ENCODE results near the gene CALY.
"Not testable (repeated sequence)": the region's sequence is repeated elsewhere in the genome, so short reads cannot be mapped to it uniquely, and the experiment has no call there.

The CALY gene, protein sequence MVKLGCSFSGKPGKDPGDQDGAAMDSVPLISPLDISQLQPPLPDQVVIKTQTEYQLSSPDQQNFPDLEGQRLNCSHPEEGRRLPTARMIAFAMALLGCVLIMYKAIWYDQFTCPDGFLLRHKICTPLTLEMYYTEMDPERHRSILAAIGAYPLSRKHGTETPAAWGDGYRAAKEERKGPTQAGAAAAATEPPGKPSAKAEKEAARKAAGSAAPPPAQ

DNA sequence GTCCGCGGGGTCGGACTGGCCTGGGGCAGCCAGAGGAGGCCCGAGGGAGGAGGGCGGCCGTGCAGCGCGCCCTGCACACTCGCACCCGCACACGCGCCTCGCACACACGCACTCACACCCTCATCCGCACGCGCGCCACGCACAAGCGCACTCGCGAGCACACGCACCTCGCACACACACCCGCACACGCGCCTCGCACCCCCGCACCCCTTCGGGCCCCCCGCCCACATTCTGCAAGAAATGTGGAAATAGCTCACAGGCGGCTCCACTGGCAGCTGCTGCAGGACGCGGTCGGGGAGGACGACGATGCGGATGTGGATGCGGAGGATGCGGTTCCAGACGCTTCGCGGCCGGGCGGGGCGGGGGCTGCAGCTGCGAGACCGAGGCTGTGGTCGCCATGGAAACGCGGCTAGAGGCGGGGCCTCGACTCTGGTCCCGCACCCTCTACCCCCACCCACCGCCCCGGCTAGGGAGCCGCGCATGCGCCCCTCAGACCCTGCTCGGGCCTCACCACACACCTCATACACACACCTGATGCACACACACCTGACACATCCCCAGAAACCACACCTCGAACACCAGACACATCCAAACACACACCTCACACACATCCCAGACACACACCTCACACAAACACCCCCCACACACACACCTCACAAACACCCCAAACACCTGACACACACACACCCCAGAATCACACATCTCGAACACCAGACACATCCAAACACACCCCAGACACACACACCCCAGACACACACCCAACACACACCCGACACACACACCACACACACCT is at the start of gene CALY:
Gene CALY, minus strand, starts transcription at position 320 of the 793 bp plus-strand sequence. CDS start 7,907 bp downstream, outside the sequence.
- DNase-seq (ENCODE audit: low spot score), result peak; percentile 72

DNA sequence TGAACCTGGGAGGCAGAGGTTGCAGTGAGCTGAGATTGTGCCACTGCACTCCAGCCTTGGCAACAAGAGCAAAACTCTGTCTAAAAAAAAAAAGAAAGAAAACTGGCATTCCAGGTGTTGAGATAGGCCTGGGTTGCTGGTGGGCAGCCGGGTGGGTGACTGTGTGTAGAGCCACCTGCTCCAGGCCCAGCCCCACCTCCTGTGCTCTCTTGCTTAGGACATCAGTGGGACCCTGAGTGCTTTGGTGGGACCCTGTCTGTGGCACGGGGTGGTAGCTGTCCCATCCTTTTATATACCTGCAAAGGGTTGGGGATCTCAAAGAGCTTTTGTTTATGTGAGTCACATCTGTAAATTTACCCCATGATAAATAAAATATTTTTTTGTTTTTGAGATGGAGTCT is 48.5 kb upstream of the CALY start:
- no peak for DNase-seq (ENCODE audit: low spot score)

DNA sequence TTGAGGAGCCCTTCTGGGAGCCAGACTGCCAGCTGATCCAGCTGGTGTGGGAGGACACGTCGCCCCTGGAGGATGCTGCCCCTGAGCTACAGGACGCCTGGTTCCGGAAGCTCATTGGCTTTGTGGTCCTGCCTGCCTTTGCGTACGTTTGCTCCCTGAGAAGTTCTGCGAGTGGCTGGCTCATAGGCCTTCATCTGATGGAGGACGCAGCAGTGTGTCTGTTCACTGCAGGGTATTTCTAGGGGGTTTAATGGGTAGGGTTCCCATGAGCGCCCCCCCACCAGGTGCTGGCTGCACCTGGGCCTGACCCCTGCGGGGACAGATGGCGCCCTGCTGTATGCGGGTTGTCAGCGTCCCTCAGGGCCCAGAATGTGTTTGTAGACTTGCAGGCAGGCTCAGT is 47.4 kb upstream of the CALY start:
- DNase-seq (ENCODE audit: low spot score), result no peak

DNA sequence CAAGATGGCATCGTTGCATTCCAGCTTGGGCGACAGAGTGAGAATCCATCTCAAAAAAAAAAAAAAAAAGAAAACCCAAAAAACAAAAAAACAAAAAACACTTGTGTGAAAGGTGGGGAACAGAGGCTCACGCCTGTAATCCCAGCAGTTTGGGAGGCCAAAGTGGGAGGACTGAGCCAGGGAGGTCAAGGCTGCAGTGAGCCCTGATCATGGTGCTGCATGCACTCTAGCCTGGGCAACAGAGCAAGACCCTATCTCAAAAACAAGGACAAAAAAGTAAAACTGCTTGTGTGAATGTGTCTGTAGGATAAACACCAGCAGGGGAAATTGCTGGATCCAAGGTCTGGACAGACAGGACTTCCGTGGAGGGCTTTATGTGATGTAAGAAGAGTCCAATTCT is 46.9 kb upstream of the CALY start:
- no peak for DNase-seq (ENCODE audit: low spot score)

DNA sequence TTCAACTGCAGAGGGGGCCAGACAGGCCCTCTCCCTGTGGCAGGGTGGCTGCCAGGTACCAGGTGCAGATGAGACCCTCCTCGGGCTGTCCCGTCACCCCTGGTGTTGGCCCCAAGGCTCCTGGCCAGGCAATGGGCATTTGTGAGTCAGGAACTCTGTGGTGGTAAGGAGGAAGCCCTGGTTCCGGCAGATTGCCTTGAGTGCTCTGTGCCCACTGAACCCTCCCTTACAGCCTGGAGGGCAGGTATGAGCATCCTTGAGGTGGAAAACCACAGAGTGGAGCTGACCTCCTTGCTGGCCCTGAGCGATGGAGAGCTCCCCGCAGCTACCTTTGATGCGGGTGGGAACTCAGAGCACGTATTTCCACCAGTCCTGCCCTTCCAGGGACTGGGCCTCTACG is 44.3 kb upstream of the CALY start:
- DNase-seq (ENCODE audit: low spot score), result no peak

DNA sequence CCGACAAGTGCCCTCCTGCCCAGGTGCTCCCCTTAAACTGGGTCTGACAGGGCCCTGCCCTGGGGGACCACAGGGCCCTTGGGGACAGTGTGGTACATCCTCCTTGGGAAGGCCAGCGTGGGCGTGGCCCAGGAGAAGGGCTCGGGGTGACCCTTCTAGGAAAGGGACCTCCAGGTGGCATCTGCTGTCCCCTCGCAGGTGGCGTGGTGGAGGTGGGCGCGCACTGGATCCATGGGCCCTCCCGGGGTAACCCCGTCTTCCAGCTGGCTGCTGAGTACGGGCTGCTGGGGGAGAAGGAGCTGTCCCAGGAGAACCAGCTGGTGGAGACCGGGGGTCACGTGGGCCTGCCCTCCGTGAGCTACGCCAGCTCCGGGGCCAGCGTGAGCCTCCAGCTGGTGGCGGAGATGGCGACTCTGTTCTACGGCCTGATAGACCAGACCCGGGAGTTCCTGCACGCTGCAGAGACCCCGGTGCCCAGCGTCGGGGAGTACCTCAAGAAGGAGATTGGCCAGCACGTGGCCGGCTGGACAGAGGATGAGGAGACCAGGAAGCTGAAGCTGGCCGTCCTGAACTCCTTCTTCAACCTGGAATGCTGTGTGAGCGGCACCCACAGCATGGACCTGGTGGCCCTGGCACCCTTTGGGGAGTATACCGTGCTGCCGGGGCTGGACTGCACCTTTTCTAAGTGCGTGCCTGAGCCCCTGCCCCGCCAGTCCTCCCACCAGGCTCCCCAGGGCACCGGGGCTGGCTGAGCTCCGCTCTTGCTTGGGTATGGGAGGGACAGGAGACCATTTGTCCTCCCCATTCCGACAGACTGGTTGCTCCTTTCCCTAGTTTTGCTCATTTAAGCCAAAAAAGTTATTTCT is 43.3 kb upstream of the CALY start:
- DNase-seq (ENCODE audit: low spot score), result no peak

DNA sequence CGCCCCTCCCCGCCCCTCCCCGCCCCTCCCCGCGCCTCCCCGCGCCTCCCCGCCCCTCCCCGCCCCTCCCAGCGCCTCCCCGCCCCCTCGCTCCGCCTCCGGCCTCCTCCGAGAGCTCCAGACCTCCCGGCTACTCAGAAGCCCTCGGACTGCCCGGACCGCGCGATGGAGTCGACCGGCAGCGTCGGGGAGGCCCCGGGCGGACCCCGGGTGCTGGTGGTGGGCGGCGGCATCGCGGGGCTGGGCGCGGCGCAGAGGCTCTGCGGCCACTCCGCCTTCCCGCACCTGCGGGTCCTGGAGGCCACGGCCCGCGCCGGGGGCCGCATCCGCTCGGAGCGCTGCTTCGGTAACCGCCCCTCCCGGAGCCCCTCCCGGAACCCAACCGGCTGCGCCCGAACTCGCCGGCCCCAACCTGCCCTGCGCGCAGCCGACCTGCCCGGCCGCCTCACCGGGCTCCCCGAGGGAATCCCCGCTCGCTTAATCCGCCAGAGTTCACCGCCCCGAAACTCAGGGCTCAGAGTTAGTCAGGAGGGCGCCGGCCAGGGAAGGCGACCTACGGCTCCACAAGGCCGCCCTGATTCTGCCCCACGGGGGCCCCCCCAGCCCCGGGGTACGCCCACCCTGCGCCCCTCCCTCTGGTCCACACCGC is 42.6 kb upstream of the CALY start, which contains the start of gene PAOX:
Gene PAOX, plus strand, starts transcription at position 111 of the 649 bp plus-strand sequence. Its CDS starts 55 bp downstream, at position 166.
- DNase-seq (ENCODE audit: low spot score), result peak; percentile 81

DNA sequence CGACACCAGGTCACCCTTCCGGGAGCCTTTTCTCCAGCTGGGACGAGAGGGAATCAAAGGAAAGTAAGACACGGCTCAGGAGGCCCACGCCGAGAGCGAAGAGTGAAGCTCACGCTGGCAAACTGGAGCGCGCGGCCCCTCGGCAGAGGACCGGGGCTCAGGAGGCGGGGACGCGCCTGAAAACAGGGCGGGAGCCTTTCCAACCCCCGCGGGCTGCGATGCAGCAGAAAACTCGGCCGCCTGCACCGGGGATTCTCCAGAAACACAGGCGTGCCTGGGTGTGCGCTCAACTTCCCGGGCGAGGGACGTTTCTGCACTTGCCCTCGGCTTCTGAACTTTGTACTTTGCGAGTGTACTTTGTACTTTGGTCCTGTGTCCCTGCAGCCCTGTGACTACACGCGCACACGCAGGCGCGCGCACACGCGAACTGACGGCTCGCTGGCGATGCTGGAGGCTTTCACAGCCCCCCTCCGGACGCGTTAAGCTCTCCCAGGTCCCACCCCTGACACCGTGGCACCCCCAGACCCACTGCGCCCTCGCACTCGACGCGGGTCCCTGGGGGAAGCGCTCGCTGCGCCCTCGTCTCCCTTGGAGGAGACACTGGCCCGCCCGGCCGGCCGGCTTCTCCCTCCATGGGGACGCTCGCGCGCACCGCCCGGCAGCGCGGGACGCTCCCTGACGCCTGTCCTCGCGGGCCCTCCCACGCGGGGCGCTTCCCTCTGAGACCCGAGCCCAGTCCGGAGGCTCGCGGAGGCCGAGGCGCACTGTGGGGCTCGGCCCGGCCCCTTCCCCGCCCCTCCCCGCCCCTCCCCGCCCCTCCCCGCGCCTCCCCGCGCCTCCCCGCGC is 41.8 kb upstream of the CALY start:
- DNase-seq (ENCODE audit: low spot score), result peak; percentile 81

DNA sequence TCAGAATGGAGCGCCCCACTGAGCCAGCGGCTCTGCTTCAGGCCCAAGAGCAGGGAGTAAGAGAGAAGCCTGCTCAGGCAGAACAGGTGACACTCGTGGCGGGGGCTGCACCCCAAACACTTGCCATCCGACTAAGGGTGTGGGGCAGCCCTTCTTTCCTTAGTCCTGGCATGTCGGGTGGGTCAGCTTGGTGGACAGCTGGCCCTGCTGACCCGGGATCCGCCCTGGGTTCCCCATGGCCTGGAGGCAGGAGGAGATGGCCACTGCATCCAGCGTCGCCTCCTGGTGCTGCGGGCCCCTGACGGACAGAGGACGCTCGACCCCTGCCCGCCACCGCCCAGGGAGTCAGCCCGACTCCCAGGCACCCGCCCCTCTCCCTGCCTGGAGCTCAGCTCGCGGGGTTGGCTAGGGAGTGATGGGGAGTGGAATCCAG is 41.1 kb upstream of the CALY start:
- DNase-seq (ENCODE audit: low spot score), result no peak

DNA sequence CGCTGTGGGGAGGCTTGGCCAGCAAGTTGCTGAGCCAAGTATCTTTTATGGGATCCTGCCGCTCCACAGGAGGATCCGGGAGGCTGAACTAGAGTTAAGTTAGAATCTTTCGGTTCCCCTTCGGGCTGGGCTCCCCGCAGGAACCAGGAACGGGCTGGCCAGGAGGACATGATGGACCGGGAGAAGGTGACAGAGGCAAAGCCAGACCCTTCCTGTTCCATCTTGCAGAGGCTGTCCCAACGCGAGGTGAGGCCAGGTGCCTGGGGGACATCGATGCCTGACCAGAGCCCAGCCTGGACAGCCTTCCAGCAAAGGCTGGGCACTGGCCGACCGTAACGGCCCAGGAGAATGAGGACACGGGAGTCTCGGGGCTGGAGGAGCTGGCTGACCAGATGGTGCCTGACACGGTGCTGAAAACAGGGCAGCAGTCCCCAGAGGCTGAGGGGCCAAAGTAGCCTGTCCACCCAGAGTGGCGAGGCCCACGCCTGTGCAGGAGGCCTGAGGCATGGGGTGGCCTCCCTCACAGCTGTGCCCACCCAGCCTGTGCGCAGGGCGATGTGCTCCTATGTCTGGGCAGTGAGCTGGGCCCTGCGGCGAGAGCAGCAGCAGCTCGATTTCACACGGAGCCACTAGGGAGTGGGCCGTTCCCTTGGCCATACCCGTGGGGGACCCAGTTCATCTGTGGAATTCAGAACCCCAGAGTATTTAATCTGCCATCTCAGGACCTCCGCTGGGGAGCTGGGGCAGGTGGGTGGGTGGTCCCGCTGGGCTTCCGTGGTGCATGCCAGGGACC is 40.5 kb upstream of the CALY start:
- DNase-seq (ENCODE audit: low spot score), result no peak

DNA sequence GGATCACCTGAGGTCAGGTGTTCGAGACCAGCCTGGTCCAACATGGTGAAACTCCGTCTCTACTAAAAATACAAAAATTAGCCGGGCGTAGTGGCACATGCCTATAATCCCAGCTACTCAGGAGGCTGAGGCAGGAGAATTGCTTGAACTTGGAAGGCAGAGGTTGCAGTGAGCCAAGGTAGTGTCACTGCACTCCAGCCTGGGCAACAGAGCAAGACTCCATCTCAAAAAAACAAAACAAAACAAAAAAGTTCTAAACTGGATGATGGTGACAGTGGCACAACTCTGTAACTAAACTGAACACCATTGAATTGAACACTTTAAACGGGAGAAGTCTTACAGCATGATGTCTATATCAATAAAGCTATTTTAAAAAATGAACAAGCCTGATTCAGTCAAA is 39.5 kb upstream of the CALY start:
- not testable (repeated sequence) for DNase-seq (ENCODE audit: low spot score)

DNA sequence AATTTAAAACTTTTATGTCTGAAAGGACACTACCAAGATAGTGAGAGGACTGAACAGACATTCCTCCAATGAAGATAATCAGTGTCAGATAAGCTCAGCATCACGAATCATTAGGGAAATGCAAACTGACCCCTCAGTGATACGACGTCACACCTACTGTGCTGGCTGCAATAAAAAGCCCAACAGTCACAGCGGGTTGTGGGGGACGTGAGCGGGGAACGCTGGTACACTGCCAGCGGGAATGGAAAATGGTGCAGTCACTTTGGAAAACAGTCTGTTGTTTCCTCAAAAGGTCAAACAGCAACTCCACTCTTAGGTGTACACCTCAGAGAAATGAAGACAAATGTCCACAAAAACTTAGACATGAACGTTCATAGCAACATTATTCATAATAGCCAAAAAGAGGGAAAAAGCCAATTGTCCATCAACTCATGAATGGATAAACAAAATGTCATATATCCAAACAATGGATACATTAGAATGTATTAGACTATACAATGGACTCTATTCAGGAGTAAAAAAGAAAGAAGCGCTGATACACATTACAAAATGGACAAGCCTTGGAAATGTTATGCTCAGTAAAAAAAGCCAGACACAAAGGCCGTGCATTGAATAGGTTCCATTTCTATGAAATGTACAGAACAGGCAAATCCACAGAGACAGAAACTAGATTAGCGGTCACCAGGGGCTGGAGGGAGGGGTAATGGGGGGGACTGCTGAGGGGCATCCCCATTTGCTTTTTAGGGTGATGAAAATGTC is 38.8 kb upstream of the CALY start:
- no peak for DNase-seq (ENCODE audit: low spot score)

DNA sequence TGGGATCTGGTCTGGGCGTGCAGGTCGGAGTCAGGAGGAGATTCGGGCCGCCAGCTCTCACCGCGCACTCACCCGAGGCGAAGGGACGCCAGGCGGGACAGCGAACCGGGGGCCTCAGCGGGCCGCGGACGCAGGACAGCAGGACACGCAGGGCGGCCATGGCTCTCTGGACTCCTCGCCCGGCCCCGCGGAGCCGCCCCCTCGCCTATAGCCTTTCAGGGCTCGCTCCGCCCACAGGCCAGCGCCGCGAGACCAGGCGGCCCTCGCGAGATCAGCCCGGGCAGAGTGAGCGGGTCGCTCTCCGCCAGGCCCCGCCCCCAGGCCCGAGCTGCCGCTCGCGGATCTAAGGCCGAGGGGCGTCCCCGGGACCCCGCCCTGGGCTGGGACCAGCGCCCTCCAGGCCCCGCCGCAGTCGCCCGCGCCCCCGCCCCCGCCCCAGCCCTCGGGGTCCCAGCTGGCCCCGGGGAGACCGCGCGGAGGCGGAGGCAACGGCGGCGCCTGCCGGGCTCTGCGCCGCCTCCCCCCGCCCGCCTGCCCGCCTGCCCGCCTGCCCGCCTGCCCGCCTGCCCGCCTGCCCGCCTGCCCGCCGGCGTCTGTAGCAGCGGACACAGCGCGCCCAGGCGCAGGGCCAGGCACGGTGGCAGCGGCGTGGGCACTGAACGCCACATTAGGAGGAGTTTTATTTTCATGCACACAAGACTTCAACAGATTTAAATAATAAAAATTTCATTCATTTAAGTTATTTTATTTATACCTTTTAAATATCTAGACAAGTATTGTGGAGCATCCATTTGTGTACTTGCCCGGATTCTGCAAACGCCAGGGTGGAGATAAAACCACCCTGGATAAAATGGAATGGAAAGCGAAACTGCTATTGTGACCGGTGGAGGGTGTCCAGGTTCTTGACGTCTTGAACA is 36.7 kb upstream of the CALY start, which contains the start of gene ECHS1:
Gene ECHS1, minus strand, starts transcription at position 181 of the 917 bp plus-strand sequence. Its CDS starts 21 bp downstream, at position 160.
- DNase-seq (ENCODE audit: low spot score), result peak; percentile 96

DNA sequence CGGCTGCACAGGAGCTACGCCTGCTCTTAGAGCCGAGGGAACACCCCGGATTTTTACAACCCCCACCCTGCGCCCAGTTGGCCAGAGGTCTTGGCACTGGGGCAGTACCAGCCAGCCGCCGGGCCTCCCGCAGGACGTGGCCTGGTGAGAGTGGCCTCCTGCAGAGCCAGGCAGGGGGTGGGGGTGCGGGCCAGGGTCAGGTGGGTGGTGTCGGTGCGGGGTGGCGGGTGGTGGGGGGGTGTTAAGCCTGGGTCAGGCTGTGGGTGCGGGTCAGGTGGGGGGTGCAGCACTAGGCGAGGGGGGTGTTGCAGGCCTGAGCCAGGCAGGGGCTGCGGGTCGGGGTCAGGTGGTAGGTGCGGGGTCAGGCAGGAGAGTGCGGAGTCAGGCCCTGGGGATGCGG is 35.8 kb upstream of the CALY start:
- no peak for DNase-seq (ENCODE audit: low spot score)

DNA sequence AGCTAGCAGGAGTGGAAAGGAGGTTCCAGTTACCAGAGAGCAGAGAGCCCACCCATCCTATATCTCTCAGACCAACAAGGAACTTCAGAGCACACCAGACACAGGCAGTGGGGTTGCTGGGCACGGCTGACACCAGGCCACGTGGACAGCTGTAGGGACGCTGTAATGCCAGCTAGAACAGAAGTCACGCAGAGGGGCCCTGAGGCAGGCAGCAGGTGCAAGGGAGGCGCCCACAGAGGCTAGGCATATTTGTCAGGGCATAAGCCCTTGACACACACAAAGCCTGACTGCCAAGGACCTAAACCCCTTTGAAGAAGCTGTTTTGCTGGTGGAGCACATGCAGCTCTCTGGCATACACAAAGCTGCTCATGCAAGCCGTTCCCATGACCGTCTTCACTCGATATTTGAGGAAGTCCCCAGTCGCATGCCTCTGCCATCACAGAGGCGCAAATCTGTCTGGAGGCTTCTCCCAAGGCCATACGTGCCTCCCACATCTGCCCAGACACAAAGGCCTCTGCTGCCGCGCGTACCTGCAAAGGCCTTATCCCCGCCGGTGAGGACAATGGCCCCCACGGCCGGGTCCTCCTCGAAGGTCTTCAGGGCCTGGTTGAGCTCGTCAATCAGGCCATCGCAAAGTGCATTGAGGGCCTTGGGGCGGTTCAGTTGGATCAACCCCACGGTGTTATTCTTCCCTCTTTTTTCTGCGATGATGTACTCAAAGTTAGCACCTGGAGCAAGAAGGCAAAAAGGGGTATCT is 33.5 kb upstream of the CALY start:
- no peak for DNase-seq (ENCODE audit: low spot score)

DNA sequence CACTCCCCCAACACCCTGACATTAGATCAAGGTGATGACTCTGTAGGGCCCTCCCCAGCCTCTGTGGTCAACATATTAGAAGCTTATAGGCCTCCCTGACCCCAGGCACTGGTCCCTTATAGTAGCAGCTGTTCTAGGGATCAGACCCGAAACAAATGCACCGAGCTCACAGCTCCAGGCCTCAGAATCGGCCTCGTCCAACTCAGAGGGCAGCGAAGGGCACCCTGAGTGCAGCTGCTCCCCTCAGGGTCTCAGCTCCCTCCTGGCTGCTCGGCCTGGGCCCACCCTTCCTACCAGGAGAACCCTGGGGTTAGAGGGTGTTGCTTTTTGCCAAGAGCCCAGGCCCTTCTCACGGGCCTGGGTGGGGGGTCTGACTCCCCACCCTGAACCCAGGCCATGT is 31.5 kb upstream of the CALY start:
- no peak for DNase-seq (ENCODE audit: low spot score)

DNA sequence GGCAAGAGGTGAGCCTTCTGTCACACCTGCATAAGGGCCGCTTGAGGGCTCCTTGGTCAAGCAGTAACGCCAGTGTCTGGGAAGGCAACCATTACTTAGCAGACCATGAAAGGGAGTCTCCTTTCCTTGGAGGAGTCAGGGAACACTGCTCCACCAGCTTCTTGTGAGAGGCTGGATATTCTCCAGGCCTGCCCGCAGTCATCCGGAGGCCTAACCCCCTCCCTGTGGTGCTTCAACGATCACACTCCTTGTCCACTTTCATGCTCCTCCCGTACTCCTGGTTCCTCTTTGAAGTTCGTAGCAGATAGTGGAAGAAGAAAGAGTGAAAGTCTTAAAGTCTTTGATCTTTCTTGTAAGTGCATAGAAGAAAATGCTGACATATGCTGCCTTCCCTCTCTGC is 30.8 kb upstream of the CALY start:
- DNase-seq (ENCODE audit: low spot score), result not testable (repeated sequence)

All from ecto neural progenitor cell (in vitro differentiated cells).